GM19023 (cell line): ENCODE data around the gene ANO1.

ENCODE experiments used
- ATAC-seq: cut with Tn5 transposase; IDR thresholded peaks from one replicate; pipeline ENCODE4 v1.9.1; 2021; ENCODE audit warnings: mild to moderate bottlenecking, moderate library complexity; ENCODE audit not compliant: unreplicated experiment

The ANO1 gene

DNA sequence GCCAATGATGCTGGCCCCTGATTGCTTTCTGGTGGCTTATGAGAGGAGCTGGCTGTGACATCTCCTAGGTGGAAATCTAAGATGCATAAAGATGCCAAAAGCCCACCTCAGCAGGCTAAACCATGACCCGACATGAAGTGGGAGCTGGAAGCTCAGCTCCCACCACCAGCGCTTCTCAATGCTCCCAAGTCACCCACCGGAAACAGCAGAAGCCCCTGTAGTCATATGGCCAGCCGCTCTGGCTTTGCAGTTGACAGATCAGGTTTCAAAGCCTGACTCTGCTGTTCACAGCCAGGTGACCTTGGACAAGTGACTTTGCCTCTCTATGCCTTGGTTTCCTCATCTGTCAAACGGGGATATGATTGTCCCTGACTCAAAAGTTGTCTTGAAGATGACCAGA, 29.1 kb upstream of the ANO1 start:
- ATAC-seq, result no peak

DNA sequence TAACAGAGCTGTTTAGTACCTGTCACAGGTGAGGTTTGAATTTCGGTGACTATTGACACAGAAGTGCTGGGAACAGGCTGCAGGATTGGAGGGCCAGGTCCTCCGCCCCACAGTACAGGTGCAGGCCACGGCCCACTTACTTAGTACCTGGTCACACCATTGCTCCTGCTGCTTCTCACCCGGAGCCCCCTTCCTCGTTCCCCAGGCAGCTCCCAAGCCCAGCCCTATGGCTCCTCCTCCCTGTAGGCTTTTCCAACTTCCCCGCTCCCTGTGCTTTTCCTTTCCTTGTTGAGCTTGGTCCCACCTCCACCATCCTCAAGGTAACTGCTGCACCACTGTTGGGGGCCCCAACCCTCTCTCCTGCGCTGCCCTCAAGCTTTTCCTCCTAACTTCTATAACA, 27.9 kb upstream of the ANO1 start:
- no peak for ATAC-seq

DNA sequence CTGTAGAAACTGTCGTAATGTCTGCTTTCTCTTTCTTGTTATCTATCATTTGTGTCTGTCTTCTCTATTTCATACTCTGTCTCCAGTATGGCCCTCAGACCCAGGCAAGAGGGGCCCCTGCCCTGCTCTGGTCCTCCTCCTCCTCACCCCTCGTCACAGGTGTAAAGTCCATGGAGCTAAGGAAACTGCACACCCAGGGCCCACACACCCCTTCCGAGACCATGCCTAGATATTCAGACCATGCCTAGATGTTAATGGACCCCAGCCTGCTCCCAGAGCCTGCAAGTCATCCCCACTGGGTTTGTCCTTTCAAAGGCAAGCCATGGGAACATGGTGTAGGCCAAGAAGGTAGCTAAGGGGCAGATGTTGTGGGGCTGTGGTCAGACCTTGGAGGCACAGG, 24.1 kb upstream of the ANO1 start:
- no peak for ATAC-seq

DNA sequence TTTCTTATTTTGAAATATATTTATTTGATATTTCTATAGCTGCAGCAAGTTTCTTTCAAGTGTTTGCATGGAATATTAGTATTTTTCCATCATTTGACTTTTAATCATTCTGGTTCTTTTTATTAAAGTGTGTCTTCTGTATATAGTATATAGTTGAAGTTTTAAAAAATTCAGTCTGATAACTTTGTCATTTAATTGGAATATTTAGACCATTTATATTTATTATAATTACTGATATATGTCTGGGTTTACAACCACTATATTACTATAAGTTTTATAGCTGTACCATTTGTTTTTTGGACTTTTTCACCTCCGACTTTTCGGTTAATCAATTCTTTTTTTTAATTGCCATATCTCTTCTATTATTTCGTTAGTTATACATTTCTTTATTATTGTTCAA, 22.7 kb upstream of the ANO1 start:
- ATAC-seq, result no peak

DNA sequence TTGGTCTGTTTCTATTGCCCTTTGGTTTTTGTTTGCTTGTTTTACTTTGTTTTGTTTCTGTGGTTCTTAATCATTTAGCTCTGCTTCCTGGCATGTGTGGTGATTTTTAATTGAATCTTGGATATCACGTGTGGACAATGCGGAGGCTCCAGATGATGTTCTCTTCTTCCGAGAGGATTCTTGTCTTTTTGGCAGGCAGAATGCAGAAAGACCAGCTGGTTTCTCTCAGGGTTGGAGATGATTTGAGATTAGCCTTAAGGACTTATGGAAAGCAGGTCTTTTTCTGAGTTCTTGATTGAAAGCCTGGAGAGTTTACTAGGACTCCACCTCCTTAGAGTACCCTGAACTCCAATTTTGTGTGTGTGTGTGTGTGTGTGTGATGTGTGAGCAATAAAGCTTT, 21.0 kb upstream of the ANO1 start:
- ATAC-seq, result no peak

DNA sequence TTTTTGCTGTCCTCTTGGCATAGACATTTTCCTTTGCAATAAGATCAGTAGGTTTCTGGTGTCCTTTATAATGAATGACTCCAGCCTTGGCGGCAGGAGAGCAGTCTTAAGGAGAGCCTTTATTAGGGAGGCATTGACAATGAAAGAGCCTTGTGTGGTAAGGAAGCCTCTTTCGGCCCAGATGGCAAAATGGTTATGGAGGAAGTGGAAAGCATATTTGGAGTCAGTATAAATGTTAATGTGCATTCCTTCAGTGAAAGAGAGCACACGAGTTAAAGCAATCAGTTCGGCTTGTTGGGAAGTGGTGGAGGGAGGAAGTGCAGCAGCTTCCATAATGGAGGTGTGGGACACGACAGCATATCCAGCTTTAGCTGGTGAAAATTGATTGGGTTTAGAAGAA, 18.1 kb upstream of the ANO1 start:
- ATAC-seq, result no peak

DNA sequence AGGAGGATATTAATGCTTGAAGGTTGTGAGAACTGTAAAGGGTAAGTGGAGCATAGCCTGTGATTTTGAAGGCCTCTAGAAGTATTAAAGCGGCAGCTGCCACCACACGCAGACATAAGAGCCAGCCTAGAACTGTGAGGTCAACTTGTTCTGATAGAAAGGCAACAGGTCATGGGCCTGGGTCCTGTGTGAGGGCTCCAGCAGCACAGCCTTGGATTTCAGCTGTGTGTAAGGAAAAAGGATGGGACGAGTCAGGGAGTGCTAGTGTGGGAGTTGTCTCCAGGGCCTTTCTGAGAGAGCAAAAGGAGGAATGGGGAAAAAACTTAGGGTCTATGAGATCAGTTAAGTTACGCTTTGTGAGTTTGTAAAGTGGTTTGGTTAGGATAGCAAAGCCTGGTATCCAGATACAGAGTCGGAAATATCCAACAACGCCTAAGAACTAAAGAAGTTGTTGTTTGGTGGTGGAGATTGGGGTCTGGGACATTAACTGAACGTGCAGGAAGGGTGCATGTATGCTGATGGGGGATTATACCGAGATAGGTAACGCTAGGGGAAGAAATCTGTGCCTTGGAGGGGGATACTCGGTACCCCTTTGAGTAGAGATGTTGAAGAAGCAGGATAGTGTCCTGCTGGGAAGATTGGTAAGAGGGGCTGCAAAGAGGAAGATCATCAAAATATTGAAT, 17.4 kb upstream of the ANO1 start:
- no peak for ATAC-seq

DNA sequence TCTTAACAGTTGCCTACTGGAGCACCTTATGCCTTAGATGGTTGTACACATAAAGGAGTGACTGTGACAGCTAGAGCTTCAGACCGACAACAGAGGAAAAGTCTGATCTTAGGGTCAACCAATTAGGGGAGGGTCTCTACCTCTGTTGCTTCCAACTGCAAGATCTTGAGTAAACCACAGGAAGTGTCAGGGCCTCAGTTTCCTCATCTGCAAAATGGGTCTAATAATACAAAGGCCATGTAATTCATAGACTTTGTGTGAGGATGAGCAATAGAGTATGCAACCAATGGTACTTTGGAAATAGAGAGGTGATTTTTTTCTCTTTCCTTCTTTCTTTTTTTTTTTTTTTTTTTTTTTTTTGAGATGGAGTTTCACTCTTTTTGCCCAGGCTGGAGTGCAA, 16.4 kb upstream of the ANO1 start:
- ATAC-seq, result no peak

DNA sequence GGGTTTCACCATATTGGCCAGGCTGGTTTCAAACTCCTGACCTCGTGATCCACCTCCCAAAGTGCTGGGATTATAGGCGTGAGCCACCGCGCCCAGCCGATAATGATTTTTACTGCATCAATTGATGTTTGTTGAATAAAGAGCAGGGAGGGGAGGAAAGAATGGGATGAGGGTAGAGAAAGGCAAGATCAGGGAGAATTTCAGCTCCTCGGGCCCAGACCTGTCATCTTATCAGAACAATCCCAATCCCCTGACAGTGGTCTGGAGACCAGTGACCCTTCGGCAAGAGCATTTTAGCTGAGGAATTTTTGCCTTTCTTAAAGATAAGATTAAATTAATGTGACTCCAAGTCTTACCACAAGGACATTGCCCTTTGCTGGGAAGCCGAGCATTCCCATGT, 15.0 kb upstream of the ANO1 start:
- ATAC-seq, result no peak

DNA sequence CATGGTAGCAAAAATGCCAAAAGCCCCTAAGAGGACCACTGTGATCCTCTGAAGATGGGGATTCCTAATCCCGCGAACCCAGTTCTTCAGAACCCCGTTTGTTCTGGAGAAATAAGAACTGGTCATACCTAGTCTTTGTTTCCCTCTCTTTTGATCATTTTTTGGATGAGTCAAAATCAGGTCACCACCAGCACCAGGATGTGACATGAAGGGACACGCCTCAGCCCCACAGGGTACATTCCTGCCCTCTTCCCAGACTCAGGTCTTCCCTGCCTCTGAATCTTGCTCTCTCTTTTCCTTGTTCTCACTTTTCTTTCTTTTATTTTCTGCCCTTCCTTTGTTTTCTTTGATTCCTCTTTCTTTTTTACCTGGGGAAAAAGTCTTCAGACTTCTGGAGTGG, 14.6 kb upstream of the ANO1 start:
- ATAC-seq, result no peak

DNA sequence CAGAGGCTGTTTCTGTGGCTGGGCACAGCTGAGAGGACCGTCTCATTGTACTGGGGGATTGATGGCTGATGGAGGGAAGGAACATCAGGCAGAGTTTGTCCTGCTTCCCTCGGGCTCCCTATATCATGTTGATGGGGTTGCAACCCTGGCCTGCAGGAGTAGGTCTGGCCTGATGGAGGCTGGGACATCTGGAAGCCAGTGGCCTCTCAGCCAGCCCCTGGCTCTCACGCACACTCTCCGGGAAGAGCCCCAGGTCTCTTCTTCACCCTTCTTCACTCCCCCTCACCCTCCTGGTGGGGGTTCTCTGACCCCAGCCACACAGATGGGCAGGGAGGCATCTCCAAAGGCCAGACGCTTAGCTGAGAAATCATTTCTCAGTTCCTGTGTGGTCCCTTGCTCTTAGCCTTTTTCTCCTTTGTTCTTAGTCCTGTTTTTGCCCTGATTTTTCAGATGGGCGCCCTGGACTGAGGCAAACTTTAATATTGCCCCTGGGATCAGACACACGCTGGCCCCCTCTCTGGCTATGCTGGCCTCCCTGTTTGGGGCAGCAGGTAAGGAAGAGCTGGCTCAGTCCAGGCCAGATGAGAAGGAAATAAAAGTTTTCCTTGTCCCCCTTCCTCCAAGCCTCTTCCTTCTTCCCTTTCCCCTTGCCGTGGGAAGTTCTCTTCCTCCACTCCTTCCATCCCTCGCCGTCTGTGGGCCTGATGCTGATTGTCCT, 13.9 kb upstream of the ANO1 start:
- ATAC-seq, result no peak

DNA sequence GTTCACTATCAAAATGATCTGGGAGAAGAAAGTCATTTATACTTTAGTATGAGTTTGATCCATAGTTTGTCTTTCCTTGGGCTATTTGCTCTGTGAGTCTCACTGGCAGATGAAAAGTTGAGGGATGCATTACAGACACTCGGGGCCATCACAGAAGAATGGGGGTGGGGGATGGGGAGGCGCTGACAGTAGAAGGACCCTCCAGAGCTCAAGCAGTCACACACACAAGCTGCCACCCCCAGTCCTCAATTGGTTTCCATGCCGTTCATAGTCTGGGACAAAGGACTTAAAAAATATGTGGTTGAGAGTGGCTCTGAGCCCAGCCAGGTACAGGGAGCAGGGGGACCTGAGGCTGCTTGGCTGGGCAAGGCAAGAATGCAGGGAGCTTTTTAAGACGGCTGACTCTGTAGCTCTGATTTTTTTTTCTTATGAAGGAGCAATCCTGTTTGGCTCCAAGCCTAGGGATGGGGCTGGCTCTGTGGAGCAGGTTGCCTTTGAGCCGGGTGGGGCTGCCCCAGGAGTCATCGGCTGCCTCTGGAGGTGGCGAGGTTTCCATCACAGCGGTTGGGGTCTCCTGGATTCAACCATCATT, 13.3 kb upstream of the ANO1 start:
- ATAC-seq, result no peak

DNA sequence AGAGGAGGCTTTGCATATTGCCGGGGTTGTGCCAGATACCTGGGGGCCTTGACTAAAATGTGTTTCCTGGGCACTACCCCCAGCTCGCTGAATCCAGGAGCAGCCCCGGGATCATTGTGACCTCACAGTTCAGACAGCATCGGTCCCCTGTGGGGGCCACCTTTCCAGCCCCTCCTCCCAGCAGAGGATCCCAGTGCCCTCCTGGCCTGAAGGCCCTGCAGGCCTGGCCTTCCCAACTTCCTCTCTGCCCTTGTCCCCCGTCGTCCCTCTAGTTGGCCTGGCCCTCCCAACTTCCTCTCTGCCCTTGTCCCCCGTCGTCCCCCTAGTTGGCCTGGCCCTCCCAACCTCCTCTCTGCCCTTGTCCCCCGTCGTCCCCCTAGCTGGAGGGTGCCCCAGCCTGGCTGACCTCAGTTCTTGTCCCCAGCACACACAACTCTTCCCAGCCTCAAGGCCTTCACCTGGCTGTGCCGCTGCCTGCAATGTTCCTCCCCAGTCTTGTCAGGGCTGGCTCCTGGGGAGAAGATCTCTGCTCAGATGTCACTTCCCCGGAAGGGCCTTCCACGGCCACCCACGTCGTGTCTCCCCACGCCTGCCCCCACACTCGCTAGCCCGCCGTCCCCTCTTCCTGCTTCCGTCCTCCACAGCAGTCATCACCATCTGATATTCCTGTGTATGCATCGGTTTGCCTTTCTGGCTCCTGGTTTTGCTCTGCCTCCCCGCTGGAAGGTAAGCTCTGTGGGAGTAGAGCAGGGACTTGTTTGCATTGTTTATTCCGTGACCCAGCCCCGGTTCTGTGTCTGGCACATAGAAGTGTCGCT, 12.6 kb upstream of the ANO1 start:
- ATAC-seq, result no peak

DNA sequence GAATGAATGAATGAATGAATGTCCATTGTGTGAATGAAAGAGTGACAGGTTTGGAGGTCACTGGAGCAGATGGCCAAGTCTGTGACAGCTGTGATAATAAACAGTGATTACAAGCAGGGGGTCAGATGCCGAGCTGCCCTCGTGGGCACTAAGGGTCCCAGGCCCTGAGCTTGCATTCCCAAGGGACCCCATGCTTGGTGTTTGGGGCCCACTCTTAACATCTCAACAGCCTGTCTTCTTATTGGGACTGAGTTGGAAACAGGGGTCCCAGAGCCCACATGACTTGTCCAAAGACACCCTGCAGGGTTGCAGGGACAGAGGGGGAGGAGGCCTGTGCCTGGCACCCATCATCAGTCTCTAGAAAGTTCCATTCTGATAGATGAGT, 12.0 kb upstream of the ANO1 start:
- ATAC-seq, result no peak

DNA sequence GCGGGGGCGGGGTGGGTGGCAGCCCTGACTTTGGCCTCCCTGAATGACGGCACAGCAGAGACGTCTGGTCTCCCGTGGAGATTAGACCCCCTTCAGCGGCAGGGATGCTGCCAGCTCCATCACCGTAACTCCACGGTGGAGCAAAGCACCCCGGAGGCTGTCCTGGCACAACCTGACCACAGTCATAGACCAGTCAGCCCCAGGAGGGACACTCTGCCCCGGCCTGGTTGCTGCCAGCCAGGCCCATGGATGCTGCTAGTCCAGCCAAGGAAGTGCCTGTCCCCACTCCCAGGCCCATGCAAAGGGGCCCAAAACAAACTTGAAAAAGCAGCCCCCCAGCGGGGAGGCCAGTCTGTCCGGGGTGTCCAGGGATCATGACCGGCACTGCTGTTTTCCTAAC, 11.5 kb upstream of the ANO1 start:
- no peak for ATAC-seq

DNA sequence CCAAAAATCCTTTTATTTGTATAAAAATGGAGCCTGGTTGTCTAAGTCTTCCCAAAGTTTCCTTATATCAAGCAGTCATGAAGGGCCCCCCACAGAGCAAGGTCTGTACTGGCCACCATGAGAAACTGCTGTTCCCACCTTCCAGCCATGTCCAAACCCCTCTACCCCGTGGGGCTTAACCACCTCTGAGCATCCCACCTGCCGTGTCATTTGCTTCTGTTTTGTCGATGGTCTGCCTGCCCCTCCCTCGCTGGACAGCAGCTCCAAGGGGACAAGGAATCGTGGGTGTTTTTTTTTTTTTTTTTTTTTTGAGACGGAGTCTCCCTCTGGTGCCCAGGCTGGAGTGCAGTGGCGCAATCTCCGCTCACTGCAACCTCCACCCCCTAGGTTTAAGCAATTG, 11.1 kb upstream of the ANO1 start:
- no peak for ATAC-seq

DNA sequence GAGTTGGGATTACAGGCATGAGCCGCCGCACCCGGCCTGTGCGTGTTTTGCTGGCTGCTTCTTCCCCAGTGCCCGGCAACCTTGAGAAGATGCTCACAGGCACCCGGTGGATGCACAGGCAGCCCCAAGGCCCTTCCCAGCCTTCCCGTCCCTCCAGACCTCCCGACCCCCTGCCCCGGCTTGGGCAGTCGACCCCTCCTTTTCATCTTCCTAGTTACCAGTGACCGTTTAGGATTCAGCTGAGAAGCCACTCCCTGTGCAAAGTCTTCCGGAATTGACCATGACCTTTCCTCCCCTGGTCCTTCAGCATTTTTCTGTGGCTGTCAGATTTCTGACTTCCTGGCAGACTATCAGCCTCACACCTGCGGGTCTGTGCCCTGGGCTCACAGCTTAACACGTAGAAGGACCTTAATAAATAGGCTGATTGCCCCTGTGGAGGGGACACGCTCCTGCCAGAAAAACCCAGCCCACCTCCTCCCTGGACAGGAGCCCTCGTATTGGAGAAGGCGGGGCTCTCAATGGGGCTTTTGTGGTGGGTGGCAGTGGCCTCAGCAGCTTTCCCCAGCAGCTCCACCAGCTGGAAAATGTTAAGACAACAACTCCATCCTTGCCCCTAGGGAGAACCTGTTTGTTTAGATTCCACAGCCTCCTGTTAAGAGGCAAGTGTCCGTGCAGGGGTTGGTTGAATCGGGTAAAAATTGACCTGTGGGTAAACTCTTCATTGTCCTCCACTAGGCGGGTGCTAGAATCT, 10.4 kb upstream of the ANO1 start:
- no peak for ATAC-seq

DNA sequence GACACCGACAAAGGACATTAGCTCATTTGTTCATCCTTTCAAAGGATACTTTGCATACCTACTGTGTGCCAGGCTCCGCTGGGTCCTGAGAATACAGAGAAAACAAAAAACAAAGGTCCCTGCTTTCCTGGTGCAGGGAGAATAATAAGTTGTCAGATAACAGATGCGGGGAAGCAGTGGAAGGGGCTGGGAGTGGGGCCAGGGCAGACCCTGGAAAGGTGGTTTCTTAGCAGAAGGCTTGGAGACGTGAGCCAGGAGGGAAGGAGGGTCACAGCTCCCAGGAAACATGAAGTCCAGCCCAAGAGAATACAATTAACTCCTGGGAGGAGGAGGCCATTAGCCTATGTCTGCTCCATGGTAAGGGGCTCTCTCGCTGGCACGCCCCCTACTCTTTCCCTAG, 9.8 kb upstream of the ANO1 start:
- ATAC-seq, result no peak

DNA sequence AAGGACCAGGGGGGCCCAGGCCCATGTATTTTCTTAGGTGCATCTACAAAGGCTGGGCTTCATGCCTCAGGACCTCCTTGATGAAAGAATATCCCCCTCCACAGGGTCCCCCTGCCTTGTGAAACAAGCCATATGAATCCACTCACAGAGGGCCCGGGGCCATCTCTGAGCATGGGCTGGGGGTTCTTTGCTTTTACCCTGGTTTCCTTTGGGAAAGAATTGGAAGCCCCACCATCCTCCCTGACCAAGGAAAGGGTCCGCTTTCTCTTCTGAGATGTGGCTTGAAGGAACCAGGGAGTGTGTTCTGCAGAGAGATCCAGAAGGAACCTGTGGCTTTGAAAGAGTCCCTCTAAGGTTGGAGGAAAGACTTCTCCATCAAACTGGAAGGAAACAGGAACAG, 9.2 kb upstream of the ANO1 start:
- no peak for ATAC-seq

DNA sequence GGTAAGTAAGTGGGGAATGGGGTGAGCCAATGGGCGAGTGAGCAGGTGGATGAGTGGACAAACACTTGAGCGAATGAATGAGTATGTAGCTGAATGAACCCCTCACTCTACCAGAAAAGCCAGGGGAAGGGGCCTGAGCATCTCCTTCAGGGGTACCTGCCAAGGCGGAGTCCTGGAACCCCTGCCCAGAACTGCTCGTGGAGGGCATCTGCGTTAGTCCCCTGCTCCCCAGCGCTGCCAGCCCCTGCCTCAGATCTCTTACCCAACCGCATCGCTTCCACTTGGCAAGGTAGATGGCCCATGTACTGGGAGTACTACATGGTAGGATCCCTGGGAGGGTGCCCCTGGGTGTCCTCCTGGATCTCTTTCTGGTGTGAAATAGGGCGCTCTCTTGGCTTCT, 7.4 kb upstream of the ANO1 start:
- no peak for ATAC-seq

DNA sequence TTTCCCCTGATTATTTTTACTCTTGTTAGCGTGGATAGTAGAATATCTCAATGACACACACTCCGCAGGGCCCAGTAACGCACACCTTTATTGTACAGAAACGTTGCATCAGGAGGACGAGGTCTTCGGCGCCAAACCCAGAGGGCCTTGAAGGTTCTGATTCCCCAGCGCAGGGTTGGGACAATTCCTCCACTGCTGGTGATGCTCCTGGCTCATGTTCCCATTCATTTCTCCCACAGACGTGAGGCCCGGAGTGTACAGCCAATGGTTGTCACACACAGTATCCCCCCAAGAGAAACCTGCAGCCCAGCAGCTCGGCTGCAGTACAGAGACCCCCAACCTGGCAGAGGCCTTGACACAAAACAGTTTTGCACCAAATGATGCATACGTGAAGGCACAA, 6.1 kb upstream of the ANO1 start:
- no peak for ATAC-seq
